ENCODE measurements around the gene MYO5B. TPM values are rescaled to one million over a fixed set of nuclear protein-coding genes. Genes with fewer than 3 reads are reported as not detected.

The MYO5B gene
- total and polyA plus RNA-seq, 2 of the 4 experiments (the other 2 are of a cell fraction): 0.24 to 0.54 TPM

GRCh38 chr18:49838381-49838780, 356.6 kb downstream of the MYO5B start:
- ChIA-PET CTCF (no interaction called here), POLR2A (ENCODE audit: unreplicated experiment) (interaction anchor here (0.5 kb wide), 1 partner anchor 24 kb away, joined by 4 read pairs; no protein-coding TSS in a partner anchor)
- peaks cover 8% of the 10 kb centered on the region for H3K4me1 ChIP-seq (ENCODE audit: control insufficient read depth, insufficient read depth, low read length)
- no peaks in the 10 kb centered on the region for H3K36me3 ChIP-seq (ENCODE audit: control insufficient read depth, insufficient read depth, low read length)
- no peak overlapping the region for H2AK5ac ChIP-seq (ENCODE audit: low read depth, low read length)
- no peak overlapping the region for H2AK9ac ChIP-seq (replicated peaks; ENCODE audit: low read depth, low read length, poor library complexity)
- no peak overlapping the region for H4K91ac ChIP-seq (ENCODE audit: insufficient read depth, low read depth, low read length)
- H4K8ac ChIP-seq (ENCODE audit: low read depth in 2 of 2, low read length in 2 of 2): no peak overlapping the region
- H3K9me1 ChIP-seq (ENCODE audit: insufficient read depth, low read length): peaks cover 10% of the 10 kb centered on the region; the same call in 1 of the 2 replicates
- H3K27me3 ChIP-seq (ENCODE audit: control insufficient read depth, insufficient read depth, low read length): no peaks in the 10 kb centered on the region
- H3K23ac ChIP-seq (ENCODE audit: low read depth, low read length): no peak overlapping the region
- no peaks in the 10 kb centered on the region for H3K9me3 ChIP-seq (ENCODE audit: control insufficient read depth, insufficient read depth, low read length)
- no peak overlapping the region for H3K14ac ChIP-seq (replicated peaks; ENCODE audit: low read depth, low read length)
- TF ChIP-seq SMC3 (IDR thresholded peaks at IDR 0.05; ENCODE audit: low read depth, low read length): no peak
- TF ChIP-seq CHD1 (IDR thresholded peaks at IDR 0.05; ENCODE audit: low read depth, low read length): no peak
- TF ChIP-seq, protein P1, sequence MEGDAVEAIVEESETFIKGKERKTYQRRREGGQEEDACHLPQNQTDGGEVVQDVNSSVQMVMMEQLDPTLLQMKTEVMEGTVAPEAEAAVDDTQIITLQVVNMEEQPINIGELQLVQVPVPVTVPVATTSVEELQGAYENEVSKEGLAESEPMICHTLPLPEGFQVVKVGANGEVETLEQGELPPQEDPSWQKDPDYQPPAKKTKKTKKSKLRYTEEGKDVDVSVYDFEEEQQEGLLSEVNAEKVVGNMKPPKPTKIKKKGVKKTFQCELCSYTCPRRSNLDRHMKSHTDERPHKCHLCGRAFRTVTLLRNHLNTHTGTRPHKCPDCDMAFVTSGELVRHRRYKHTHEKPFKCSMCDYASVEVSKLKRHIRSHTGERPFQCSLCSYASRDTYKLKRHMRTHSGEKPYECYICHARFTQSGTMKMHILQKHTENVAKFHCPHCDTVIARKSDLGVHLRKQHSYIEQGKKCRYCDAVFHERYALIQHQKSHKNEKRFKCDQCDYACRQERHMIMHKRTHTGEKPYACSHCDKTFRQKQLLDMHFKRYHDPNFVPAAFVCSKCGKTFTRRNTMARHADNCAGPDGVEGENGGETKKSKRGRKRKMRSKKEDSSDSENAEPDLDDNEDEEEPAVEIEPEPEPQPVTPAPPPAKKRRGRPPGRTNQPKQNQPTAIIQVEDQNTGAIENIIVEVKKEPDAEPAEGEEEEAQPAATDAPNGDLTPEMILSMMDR (conservative IDR thresholded peaks at IDR 0.05; ENCODE audit: low read depth, low read length): no peak
- TF ChIP-seq FOS (IDR thresholded peaks at IDR 0.05; ENCODE audit: low read depth, low read length): no peak
- TF ChIP-seq BHLHE40 (IDR thresholded peaks at IDR 0.05; ENCODE audit: low read depth, low read length): no peak
- no peak for TF ChIP-seq MAFK (IDR thresholded peaks at IDR 0.05; ENCODE audit: low read depth, low read length)
- TF ChIP-seq USF2 (IDR thresholded peaks at IDR 0.05; ENCODE audit: low read depth, low read length): no peak
- no peak for TF ChIP-seq RAD21 (IDR thresholded peaks at IDR 0.05; ENCODE audit: low read length)
- TF ChIP-seq MXI1 (IDR thresholded peaks at IDR 0.05; ENCODE audit: borderline replicate concordance, low read depth, low read length): no peak
- TF ChIP-seq ELK1 (IDR thresholded peaks at IDR 0.05; ENCODE audit: borderline replicate concordance, low read depth, low read length): no peak
- TF ChIP-seq RFX5 (IDR thresholded peaks at IDR 0.05; ENCODE audit: low read depth, low read length): no peak
- no peak for TF ChIP-seq MAZ (IDR thresholded peaks at IDR 0.05; ENCODE audit: borderline replicate concordance, low read depth, low read length)
- TF ChIP-seq RCOR1 (IDR thresholded peaks at IDR 0.05; ENCODE audit: insufficient replicate concordance, low read length): no peak
- no peak for TF ChIP-seq NFE2L2 (IDR thresholded peaks at IDR 0.05; ENCODE audit: low read depth, low read length)
- no peak for TF ChIP-seq POLR2A (IDR thresholded peaks at IDR 0.05; ENCODE audit: low read depth, low read length)
- no peak overlapping the region for H3K9ac ChIP-seq (ENCODE audit: low read depth, low read length)
- H3K4ac ChIP-seq (ENCODE audit: low read depth, low read length): no peak overlapping the region
- dilution Hi-C loops (cut with HindIII; ENCODE audit: low sequenced_read_pairs, unreplicated experiment) (no loop called here), in situ Hi-C loops (cut with MboI; ENCODE audit: low sequenced_read_pairs) (no loop called here), intact Hi-C loops (cut with micrococcal nuclease) (no loop called here)
- no peak overlapping the region for H2BK15ac ChIP-seq (ENCODE audit: low read depth, low read length)
- 0 out of 4 replicates have a peak, but pooled peaks cover 0 to 2% of the 10 kb centered on the region in 2 experiments for H3K79me1 ChIP-seq (ENCODE audit: low read depth in 1 of 2, low read length in 2 of 2)
- H2BK20ac ChIP-seq (ENCODE audit: low read depth, low read length): no peak overlapping the region
- H2BK5ac ChIP-seq (ENCODE audit: low read depth, low read length, poor library complexity, severe bottlenecking): no peak overlapping the region
- no peak for ATAC-seq (ENCODE audit: low read depth)
- H3K4me3 ChIP-seq (ENCODE audit: insufficient read depth, low read depth, low read length): no peak overlapping the region
- H4K20me1 ChIP-seq (ENCODE audit: insufficient read depth, low read length): no peaks in the 10 kb centered on the region
- H4K5ac ChIP-seq (ENCODE audit: low read depth, low read length): no peak overlapping the region
- 80% methylated on average over 1 of the region's 4 CpGs; no CpG with 5 or more reads in 1 of the 2 experiments for WGBS, 2 experiments (ENCODE audit: extremely low coverage in 2 of 2, insufficient read length in 1 of 2)
- no peak overlapping the region for H2BK120ac ChIP-seq (ENCODE audit: low read depth, low read length)
- H3K56ac ChIP-seq (ENCODE audit: extremely low read depth, insufficient read depth, low read length): no peak overlapping the region
- no peak overlapping the region for H3K18ac ChIP-seq (ENCODE audit: low read depth, low read length)
- DNase-seq: no peak
- H2AFZ ChIP-seq (replicated peaks; ENCODE audit: low read length, poor library complexity): no peak overlapping the region
- no TSS peak for BruUV-seq (replicated peaks)
- no peak overlapping the region for H3K27ac ChIP-seq (ENCODE audit: insufficient read depth, low read length)
- no peak overlapping the region for H3K4me2 ChIP-seq (ENCODE audit: low read depth, low read length)

All from IMR-90 (cell line).